Breast epithelium (tissue), 3 donors: ENCODE data around the gene ZFYVE16.

Experiments
- POLR2A ChIP-seq: fragments of 450-650 bp; IDR thresholded peaks from one replicate; pipeline ENCODE4 v1.6.1; 2016; ENCODE audit warnings: antibody characterized with exemption, mild to moderate bottlenecking, moderate library complexity
- TF ChIP-seq, protein P1 (sequence below), 3 donors: fragments of 450-650 bp; IDR thresholded peaks; one replicate each; pipeline ENCODE4 v1.5.1; 2016 to 2017; ENCODE audit warnings: antibody characterized with exemption in 3 of 3, mild to moderate bottlenecking in 3 of 3, moderate library complexity in 3 of 3

DNA sequence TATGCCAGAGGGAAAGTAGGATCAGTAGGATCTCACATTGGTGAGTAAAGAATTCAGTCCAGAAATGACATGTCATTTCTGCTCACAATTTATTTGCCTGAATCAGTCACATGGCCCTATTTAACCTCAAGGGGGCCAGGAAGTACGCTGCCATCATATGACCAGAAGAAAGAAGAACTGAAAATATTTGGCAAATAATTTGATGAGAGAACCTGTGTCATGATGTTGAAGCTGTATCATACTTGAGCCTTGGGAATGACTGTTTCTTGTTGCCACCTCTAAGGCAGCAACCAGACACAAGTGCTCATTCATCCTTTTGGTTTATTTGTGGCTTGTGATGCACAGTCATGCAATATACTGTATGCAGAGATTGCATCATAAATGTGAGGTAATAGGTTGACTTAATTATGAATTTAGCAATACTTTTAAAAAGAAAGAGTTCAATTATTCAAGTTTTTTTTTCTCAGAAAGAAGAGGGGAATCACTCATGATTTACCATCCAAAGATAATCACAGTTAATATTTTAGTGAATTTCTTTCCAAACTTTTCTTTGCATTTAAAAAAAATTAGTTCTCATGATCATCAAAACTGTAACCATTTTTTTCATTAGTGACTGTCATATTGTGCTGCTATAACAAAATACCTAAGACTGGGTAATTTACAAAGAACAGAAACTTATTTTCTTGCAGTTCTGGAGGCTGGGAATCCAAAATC, 8.2 kb upstream of the ZFYVE16 start:
- TF ChIP-seq POLR2A, result no peak
- TF ChIP-seq, protein P1, sequence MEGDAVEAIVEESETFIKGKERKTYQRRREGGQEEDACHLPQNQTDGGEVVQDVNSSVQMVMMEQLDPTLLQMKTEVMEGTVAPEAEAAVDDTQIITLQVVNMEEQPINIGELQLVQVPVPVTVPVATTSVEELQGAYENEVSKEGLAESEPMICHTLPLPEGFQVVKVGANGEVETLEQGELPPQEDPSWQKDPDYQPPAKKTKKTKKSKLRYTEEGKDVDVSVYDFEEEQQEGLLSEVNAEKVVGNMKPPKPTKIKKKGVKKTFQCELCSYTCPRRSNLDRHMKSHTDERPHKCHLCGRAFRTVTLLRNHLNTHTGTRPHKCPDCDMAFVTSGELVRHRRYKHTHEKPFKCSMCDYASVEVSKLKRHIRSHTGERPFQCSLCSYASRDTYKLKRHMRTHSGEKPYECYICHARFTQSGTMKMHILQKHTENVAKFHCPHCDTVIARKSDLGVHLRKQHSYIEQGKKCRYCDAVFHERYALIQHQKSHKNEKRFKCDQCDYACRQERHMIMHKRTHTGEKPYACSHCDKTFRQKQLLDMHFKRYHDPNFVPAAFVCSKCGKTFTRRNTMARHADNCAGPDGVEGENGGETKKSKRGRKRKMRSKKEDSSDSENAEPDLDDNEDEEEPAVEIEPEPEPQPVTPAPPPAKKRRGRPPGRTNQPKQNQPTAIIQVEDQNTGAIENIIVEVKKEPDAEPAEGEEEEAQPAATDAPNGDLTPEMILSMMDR (IDR thresholded peaks at IDR 0.05), result no peak
